ENCODE data around the gene PLXNA2.

PLXNA2 gene

GRCh38 chr1:208264469-208265121 lies 20.4 kb upstream of the PLXNA2 start:
- DNase-seq: no peak

DNA sequence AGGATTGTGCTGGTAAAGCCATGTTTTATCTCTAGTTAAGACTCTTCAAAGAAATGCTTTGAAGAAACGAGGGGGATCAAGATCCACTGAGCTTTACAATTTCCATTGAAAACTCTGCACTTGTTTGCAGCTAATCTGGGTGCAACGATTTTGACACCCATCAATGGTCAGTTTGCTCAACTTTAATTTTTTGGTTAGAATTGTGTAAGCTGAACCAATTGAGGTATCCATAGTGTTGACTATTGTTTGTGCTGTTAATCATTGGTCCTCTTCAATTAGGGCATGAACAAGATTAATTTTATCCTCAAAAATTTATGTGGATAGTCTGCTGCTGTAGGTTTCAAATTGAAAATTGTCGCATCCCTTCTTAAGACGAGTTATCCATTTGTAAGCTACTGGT lies 17.7 kb upstream of the PLXNA2 start:
- DNase-seq: no peak

- no peak for DNase-seq
Measured at GRCh38 chr1:208258277-208258676, 14.1 kb upstream of the PLXNA2 start.

GRCh38 chr1:208257351-208257750 lies 13.2 kb upstream of the PLXNA2 start:
- no peak for DNase-seq

DNA sequence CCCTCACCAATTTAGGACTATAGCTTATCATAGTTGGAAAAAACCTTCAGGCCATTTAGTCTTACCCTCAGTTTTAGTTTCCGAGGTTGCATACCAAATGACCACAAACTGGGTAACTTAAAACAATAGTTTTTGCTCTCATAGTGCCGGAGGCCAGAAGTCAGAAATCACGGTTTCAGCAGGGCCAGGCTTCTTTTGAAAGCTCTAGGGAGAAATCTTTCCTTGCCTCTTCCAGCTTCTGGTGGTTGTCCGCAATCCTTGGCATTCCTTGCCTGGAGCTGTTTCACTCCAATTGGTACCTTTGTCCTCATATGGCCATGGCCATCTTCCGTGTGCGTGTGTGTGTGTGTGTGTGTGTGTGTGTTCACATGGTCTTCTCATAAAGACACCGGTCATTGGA lies 12.4 kb upstream of the PLXNA2 start:
- DNase-seq: no peak

DNA sequence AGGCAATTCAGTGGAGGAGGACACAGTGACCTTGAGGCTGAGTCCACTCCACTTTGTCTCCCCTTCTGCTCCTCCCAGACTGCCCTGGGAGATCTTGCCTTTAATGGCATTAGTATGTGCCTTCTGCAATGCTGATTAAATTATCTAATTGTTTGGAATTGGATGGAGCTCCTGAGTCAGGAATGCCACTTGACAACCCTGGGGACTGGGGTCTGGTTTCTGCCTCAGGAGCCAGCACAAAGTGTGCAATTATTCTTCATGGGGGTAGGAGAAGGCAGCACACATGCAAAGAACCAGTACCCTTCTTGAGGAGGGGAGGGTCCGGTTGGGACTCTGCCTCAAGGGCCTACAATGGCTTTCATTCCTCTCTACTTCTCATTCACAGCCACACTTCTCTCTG lies 11.9 kb upstream of the PLXNA2 start:
- DNase-seq: no peak

DNA sequence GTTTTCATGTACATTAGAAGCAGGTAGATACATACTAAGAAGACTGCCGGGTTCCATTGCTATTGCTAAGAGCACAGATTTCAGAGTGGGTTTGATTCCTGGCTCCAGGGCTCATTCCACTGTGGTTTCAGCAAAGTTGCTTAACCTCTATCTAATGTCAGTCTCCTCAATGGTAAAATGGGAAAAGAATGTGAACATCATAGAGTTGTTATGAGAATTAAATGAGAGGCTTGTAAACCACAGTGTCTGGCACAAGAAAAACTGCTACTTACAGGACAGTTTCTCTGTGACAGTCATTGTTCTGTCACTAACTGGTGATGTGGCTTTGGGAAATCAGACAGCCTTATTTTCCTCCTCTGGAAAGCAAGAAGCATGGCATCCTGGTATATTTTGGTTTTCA lies 10.7 kb upstream of the PLXNA2 start:
- no peak for DNase-seq

DNA sequence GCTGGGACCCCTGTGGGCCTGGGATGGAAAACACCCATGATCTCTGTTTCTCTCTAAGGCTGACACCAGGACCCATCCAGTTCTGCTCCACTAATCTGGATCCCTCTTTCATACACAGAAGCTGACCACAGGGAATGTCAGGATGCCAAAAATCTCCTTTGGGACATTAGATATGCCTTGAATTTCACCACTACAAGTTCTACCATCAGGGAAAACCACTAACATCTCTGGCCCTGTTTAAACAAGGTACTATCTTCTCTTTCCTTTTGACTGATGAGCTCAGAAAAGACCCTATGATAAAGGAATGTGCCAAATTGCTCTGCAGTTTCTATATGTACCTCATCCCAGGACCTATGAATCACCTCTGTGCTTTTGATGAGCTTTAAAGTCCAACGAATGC lies 10.2 kb upstream of the PLXNA2 start:
- no peak for DNase-seq

- DNase-seq: no peak
Measured at GRCh38 chr1:208252836-208253576, 8.8 kb upstream of the PLXNA2 start.

DNA sequence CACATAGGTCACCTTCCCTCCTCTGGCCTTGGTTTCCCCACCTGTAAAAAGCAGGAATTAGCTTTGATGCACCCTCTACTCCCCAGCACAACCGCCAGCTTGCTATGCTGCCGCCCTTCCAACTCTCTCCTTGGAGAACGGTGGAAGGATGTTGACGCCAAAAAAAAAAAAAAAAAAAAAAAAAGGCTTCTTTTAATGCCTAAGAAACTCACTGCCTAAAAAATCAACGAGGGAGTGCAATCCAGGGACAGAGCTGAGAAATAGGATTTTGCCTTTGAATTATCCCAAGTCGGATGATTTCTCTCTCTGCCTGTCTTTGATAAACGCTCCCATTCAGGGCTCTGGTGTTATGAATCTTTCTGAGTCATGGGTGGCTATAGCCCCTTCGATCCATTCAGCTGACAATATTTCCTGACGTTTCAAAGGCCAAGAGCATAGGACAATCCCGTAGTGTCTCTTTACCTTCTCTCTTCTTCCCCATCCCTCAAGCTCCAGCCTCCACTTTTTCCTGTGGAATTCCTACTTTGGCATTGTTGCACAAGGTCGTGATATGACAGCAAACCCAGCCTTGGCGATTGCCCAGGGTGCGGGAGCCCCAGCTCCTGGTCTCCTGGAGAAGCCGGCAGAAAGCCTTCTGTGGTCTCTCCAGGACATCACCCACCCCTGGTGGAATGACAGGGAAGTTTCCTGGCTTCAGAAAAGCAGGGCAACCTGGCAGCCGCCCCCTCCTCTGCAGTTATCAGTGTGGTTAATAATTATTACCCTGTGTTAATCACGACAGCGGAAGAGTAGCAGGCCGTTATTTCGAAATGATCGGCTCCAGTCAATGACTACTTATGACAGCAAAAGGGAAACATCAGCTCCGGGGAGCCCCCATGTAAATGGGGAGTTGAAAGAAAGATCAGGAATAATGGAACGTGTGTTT lies 8.0 kb upstream of the PLXNA2 start:
- DNase-seq: no peak

GRCh38 chr1:208251015-208251414 lies 6.8 kb upstream of the PLXNA2 start:
- no peak for DNase-seq

DNA sequence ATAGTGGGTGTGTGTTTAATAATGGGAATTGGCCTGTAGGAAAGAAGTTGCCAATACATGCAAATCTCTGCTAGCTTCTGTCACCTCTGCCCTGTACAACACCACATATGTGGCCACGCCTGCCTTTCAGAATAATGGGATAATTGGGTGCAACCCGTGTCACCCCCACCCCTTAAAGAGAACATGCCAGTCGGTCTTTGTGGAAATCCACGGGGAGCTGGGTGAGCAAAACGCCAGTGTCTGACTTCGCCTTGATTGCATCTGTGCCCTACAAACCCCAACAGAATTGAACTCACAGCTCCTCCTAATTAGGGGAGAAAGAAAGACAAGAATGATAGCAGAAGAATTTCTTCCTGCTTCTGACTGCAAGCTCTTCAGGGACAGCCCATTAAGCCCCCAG lies 6.4 kb upstream of the PLXNA2 start:
- no peak for DNase-seq

- DNase-seq: no peak
Measured at GRCh38 chr1:208248991-208249696, 5.0 kb upstream of the PLXNA2 start.

DNA sequence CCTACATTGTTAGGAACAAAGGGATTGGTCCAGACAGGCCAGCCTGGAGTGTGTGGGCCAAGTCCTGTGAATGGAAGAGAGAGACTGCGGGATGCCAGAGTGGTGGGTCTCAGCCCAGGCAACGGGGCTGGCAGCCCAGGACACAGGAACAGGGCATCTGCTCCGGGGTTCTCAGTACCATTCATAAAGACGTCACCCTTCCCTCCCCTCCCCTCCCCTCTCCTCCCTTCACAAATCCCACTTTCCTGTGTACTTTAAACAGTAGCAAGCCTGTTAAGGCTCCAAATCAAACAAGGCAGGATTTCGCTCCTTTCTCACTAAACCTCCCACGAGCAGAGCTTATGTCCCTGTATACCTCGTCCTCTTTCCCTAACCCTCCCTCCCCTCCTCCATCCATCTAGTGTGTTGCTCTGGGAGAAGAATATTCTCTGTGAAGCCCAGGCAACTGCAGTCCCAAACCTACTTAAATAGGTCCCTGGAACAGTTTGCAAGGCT lies 4.2 kb upstream of the PLXNA2 start:
- DNase-seq: no peak

- no peak for DNase-seq
Measured at GRCh38 chr1:208247696-208248095, 3.5 kb upstream of the PLXNA2 start.

DNA sequence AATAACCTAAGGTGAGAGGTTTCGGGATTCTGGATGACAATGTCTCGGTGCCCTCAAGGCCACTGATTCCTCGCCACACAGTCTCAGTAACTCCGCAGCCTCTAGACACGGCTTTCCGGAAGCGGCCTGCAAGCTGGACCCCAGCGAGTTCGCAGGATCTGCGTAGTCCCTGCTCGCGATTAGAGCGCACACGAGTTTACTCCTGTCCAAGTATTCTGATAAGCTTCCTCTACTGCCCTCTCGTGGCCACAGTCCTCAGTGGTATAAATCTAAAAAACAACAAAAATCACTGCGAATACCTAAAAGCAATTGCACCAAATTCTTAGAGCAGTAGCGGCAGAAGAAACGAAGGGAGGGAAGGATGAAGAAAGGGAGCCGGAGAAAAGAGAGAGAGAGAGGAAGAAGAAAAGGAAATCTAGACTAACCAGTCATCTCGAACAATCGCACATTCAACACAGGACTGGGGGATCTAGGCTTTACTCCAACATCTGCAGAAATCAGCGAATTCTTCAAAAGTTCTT lies 1.1 kb upstream of the PLXNA2 start:
- DNase-seq: peak; percentile 91

GRCh38 chr1:208243527-208243966 lies 637 bp downstream of the PLXNA2 start:
- DNase-seq: no peak

GRCh38 chr1:208242941-208243526 lies 1.1 kb downstream of the PLXNA2 start:
- no peak for DNase-seq

GRCh38 chr1:208242146-208242545 lies 2.0 kb downstream of the PLXNA2 start:
- DNase-seq: no peak

DNA sequence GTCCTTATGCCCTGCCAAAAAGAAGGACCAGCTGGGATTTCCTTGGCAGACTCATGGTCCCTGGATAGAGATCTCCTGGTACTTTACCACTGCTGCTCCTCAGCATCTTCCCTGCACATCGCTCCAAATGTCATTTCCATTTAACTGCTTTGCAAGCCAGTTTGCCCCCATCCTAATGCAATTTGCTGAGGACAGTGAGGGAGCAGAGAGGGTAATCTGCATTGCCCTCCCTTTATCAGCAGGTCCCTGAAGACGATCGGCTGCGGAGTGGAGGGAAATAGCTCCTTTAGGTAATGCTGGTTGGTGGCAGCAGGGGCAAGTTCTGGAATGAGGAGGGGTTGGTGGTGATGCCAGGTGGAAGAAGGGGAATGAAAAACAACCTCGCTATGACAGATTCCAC lies 2.7 kb downstream of the PLXNA2 start:
- no peak for DNase-seq

- DNase-seq: no peak
Measured at GRCh38 chr1:208240662-208241355, 3.4 kb downstream of the PLXNA2 start.
